ENCODE measurements around the gene DDHD1. TPM values are rescaled to one million over a fixed set of nuclear protein-coding genes. Genes with fewer than 3 reads are reported as not detected.

Gene DDHD1
- total RNA-seq: 10 to 100 TPM; 20.9 to 54.4 TPM
- 10 to 100 TPM; 25.4 to 26.4 TPM for polyA plus RNA-seq (ENCODE audit: insufficient read length in 2 of 2)
- long read RNA-seq, donor 1, full-length matches to known transcripts: 5 of 5 reads
- long read RNA-seq, donor 1, partial matches to known transcripts: 0 of 5 reads
- long read RNA-seq, donor 1, other reads (novel, unspliced or antisense): 0 of 5 reads
- long read RNA-seq, donor 2, partial matches to known transcripts: 0 of 1 reads
- long read RNA-seq, donor 2, other reads (novel, unspliced or antisense): 0 of 1 reads
- long read RNA-seq, donor 3, full-length matches to known transcripts: 4 of 4 reads
- long read RNA-seq, donor 3, partial matches to known transcripts: 0 of 4 reads
- long read RNA-seq, donor 3, other reads (novel, unspliced or antisense): 0 of 4 reads
- long read RNA-seq, donor 4, full-length matches to known transcripts: 2 of 2 reads
- long read RNA-seq, donor 4, partial matches to known transcripts: 0 of 2 reads
- long read RNA-seq, donor 4, other reads (novel, unspliced or antisense): 0 of 2 reads

GRCh38 chr14:53152887-53153701, at the start of gene DDHD1:
Gene DDHD1, minus strand, starts transcription at chr14:53153323. Its CDS starts 225 bp downstream, at chr14:53153098.
- H3K36me3 ChIP-seq (ENCODE audit: control insufficient read depth, insufficient read depth, low read length): no peaks in the 10 kb centered on the region
- no peaks in the 10 kb centered on the region for H3K27me3 ChIP-seq (ENCODE audit: control insufficient read depth, insufficient read depth, low read length)
- WGBS (ENCODE audit: insufficient coverage): 2% methylated on average over 90 of the region's 93 CpGs
- no peaks in the 10 kb centered on the region for H3K9me3 ChIP-seq (ENCODE audit: control insufficient read depth, insufficient read depth, low read length)
- H3K27ac ChIP-seq (ENCODE audit: low read depth, low read length): peak within 1 kb of the TSS; percentile 76
- peaks cover 12% of the 10 kb centered on the region for H3K4me1 ChIP-seq (ENCODE audit: control insufficient read depth, insufficient read depth, low read length)
- peak in 5 of 6 donors; percentile 49 to 94 (median 65) for DNase-seq (ENCODE audit: low read depth in 4 of 6, low spot score in 6 of 6)
- H3K4me3 ChIP-seq (ENCODE audit: low read depth, low read length): peak within 1 kb of the TSS; percentile 84

DNA sequence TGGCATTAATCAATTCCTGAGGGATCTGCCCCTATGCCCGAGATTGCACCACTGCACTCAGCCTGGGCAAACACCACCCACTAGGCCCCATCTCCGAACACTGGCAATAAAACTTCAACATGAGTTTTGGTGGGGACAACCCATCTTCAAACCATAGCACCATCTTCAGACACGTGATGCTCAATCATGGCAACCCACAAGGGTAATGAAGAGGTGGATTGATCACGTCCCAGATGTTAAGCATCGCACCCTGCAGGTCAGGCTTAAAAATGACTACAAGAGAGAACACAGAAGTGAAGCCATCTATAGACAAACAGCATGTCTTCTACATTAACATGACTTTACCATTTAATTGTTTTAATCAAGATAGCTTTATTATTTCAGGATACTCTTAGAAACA, 42.8 kb upstream of the DDHD1 start:
- Histone ChIP-seq H3K27ac (ENCODE audit: low read depth, low read length) (no peak overlapping the region), H3K9me3 (ENCODE audit: control insufficient read depth, insufficient read depth, low read length) (no peaks in the 10 kb centered on the region), H3K4me1 (ENCODE audit: control insufficient read depth, insufficient read depth, low read length) (no peaks in the 10 kb centered on the region), H3K27me3 (ENCODE audit: control insufficient read depth, insufficient read depth, low read length) (no peaks in the 10 kb centered on the region), H3K4me3 (ENCODE audit: low read depth, low read length) (no peak overlapping the region), H3K36me3 (ENCODE audit: control insufficient read depth, insufficient read depth, low read length) (no peaks in the 10 kb centered on the region)
- WGBS (ENCODE audit: insufficient coverage): 88% methylated on average over 5 of the region's 5 CpGs
- no peak for DNase-seq (ENCODE audit: low read depth in 4 of 6, low spot score in 6 of 6)

- Histone ChIP-seq H3K4me1 (ENCODE audit: control insufficient read depth, insufficient read depth, low read length) (no peaks in the 10 kb centered on the region), H3K9me3 (ENCODE audit: control insufficient read depth, insufficient read depth, low read length) (no peaks in the 10 kb centered on the region), H3K36me3 (ENCODE audit: control insufficient read depth, insufficient read depth, low read length) (no peaks in the 10 kb centered on the region), H3K27ac (ENCODE audit: low read depth, low read length) (no peak overlapping the region), H3K4me3 (ENCODE audit: low read depth, low read length) (no peak overlapping the region), H3K27me3 (ENCODE audit: control insufficient read depth, insufficient read depth, low read length) (no peaks in the 10 kb centered on the region)
- DNase-seq (ENCODE audit: low read depth in 4 of 6, low spot score in 6 of 6): peak in 1 of 6 donors; percentile 15
- 83% methylated on average over 3 of the region's 7 CpGs for WGBS (ENCODE audit: insufficient coverage)
These were observed 40.1 kb upstream of the DDHD1 start for GRCh38 chr14:53193193-53193592.

DNA sequence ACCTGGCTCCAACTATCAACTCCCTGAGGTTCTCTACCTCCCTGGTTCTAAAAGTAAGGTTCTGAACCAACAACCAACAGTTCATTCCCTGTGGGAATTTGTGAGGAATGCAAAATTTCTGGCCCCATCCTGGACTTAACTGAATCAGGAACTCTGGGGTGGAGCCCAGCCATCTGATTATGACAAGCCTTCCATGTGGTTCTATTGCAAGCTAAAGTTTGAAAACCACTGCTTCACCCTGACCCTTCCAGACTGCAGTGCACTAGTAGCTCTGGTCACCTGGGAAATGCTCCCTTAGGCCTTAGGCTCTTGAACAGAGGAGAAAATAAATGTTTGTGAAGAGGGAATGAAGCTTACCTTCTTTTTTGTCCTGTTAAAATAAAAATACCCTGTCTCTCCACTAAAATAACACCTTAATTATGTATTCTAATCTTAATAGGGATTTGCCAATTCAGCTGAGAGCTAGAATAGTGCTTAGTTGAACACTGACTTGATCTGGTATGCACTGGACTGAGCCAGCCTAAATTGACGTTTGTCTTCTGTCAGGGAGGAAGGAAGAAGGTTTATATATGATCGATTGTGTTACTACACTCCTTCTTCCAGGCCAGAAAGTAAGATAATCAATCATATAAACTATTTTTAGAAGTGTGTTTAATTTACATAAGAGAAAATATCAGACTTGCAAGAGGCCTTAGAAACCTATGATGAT, 39.1 kb upstream of the DDHD1 start:
- Histone ChIP-seq H3K36me3 (ENCODE audit: control insufficient read depth, insufficient read depth, low read length) (no peaks in the 10 kb centered on the region), H3K27ac (ENCODE audit: low read depth, low read length) (no peak overlapping the region), H3K9me3 (ENCODE audit: control insufficient read depth, insufficient read depth, low read length) (no peaks in the 10 kb centered on the region), H3K27me3 (ENCODE audit: control insufficient read depth, insufficient read depth, low read length) (no peaks in the 10 kb centered on the region), H3K4me1 (ENCODE audit: control insufficient read depth, insufficient read depth, low read length) (no peaks in the 10 kb centered on the region), H3K4me3 (ENCODE audit: low read depth, low read length) (no peak overlapping the region)
- WGBS (ENCODE audit: insufficient coverage): no CpG with 5 or more reads among the region's 2 CpGs
- DNase-seq (ENCODE audit: low read depth in 4 of 6, low spot score in 6 of 6): no peak

DNA sequence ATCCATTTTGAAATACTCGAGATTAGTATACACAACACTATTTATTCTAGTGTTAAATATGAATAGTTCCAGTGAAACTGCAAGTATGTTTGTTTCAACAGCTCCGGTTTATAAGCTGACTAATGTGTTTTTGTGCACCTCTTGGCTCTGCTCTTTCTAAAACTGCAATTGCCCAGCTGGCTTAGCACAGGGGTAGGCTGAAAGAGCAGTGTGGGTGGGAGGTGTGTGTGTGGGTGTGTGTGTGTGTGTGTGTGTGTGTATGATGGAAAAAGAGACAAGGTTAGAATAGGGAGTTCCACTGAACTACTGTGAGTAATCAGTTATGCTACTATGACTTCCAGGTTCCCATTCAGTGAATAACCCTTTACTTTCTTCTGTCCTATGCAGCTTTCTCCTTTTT, 37.8 kb upstream of the DDHD1 start:
- no peaks in the 10 kb centered on the region for H3K9me3 ChIP-seq (ENCODE audit: control insufficient read depth, insufficient read depth, low read length)
- no peak overlapping the region for H3K4me3 ChIP-seq (ENCODE audit: low read depth, low read length)
- H3K36me3 ChIP-seq (ENCODE audit: control insufficient read depth, insufficient read depth, low read length): no peaks in the 10 kb centered on the region
- no peaks in the 10 kb centered on the region for H3K27me3 ChIP-seq (ENCODE audit: control insufficient read depth, insufficient read depth, low read length)
- H3K27ac ChIP-seq (ENCODE audit: low read depth, low read length): no peak overlapping the region
- DNase-seq (ENCODE audit: low read depth in 4 of 6, low spot score in 6 of 6): no peak
- WGBS (ENCODE audit: insufficient coverage): 83% methylated on average over 1 of the region's 2 CpGs
- H3K4me1 ChIP-seq (ENCODE audit: control insufficient read depth, insufficient read depth, low read length): no peaks in the 10 kb centered on the region

- WGBS (ENCODE audit: insufficient coverage): 59% methylated on average over 3 of the region's 5 CpGs
- H3K4me3 ChIP-seq (ENCODE audit: low read depth, low read length): no peak overlapping the region
- no peaks in the 10 kb centered on the region for H3K27me3 ChIP-seq (ENCODE audit: control insufficient read depth, insufficient read depth, low read length)
- H3K4me1 ChIP-seq (ENCODE audit: control insufficient read depth, insufficient read depth, low read length): no peaks in the 10 kb centered on the region
- no peaks in the 10 kb centered on the region for H3K36me3 ChIP-seq (ENCODE audit: control insufficient read depth, insufficient read depth, low read length)
- peak in 1 of 6 donors; percentile 9 for DNase-seq (ENCODE audit: low read depth in 4 of 6, low spot score in 6 of 6)
- no peaks in the 10 kb centered on the region for H3K9me3 ChIP-seq (ENCODE audit: control insufficient read depth, insufficient read depth, low read length)
- H3K27ac ChIP-seq (ENCODE audit: low read depth, low read length): no peak overlapping the region
These were observed 34.9 kb upstream of the DDHD1 start for GRCh38 chr14:53187921-53188463.

DNA sequence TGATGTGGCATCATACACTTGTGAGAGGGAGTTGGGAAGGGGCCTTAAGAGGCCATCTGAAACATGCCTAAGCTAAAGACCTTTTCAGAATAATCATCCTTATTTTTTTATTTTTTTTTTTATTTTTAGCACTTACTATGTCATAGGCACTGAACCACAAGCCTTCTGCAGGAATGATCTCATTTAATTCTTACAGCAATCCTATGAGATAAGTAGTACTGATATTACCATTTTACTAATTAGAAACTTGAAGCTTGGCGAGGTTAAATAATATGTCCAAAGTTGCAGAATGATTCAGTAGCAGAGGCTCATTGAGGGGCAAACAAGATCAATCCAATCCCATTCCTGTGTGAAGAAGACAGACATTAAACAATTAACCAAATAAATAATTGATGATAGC, 33.4 kb upstream of the DDHD1 start:
- DNase-seq (ENCODE audit: low read depth in 4 of 6, low spot score in 6 of 6): no peak
- WGBS (ENCODE audit: insufficient coverage): no CpG with 5 or more reads among the region's 1 CpG

DNA sequence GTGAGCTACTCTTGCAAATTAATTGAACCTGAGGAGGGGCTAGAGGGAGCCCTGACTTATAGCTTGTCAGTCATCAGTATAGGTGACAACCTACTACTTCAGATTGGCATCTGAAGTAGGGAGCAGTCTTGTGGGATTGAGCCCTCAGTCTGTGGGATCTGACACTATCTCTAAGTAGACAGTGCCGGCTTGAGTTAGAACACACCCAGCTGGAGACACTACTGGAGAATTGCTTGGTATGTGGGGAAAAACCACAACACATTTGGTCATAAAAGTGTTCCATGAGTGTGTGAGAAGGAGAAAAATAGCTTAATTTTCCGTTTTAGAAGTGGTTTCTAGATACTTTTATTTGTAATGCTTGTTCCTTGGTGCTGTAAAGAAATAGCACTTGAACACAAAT, 30.5 kb upstream of the DDHD1 start:
- no peak overlapping the region for H3K27ac ChIP-seq (ENCODE audit: low read depth, low read length)
- no peaks in the 10 kb centered on the region for H3K36me3 ChIP-seq (ENCODE audit: control insufficient read depth, insufficient read depth, low read length)
- no peaks in the 10 kb centered on the region for H3K4me1 ChIP-seq (ENCODE audit: control insufficient read depth, insufficient read depth, low read length)
- no peak for DNase-seq (ENCODE audit: low read depth in 4 of 6, low spot score in 6 of 6)
- WGBS (ENCODE audit: insufficient coverage): 100% methylated on average over 1 of the region's 2 CpGs
- no peak overlapping the region for H3K4me3 ChIP-seq (ENCODE audit: low read depth, low read length)
- H3K27me3 ChIP-seq (ENCODE audit: control insufficient read depth, insufficient read depth, low read length): no peaks in the 10 kb centered on the region
- H3K9me3 ChIP-seq (ENCODE audit: control insufficient read depth, insufficient read depth, low read length): no peaks in the 10 kb centered on the region

More for the DNA sequence above, 33.4 kb upstream of the DDHD1 start:
- H3K4me1 ChIP-seq (ENCODE audit: control insufficient read depth, insufficient read depth, low read length): no peaks in the 10 kb centered on the region
- no peak overlapping the region for H3K27ac ChIP-seq (ENCODE audit: low read depth, low read length)
- H3K36me3 ChIP-seq (ENCODE audit: control insufficient read depth, insufficient read depth, low read length): no peaks in the 10 kb centered on the region
- no peak overlapping the region for H3K4me3 ChIP-seq (ENCODE audit: low read depth, low read length)
- no peaks in the 10 kb centered on the region for H3K27me3 ChIP-seq (ENCODE audit: control insufficient read depth, insufficient read depth, low read length)
- no peaks in the 10 kb centered on the region for H3K9me3 ChIP-seq (ENCODE audit: control insufficient read depth, insufficient read depth, low read length)

- Histone ChIP-seq H3K27ac (ENCODE audit: low read depth, low read length) (no peak overlapping the region), H3K36me3 (ENCODE audit: control insufficient read depth, insufficient read depth, low read length) (no peaks in the 10 kb centered on the region), H3K4me1 (ENCODE audit: control insufficient read depth, insufficient read depth, low read length) (no peaks in the 10 kb centered on the region), H3K9me3 (ENCODE audit: control insufficient read depth, insufficient read depth, low read length) (no peaks in the 10 kb centered on the region), H3K4me3 (ENCODE audit: low read depth, low read length) (no peak overlapping the region), H3K27me3 (ENCODE audit: control insufficient read depth, insufficient read depth, low read length) (no peaks in the 10 kb centered on the region)
- DNase-seq (ENCODE audit: low read depth in 4 of 6, low spot score in 6 of 6): no peak
- no CpG with 5 or more reads among the region's 2 CpGs for WGBS (ENCODE audit: insufficient coverage)
These were observed 29.9 kb upstream of the DDHD1 start for GRCh38 chr14:53183056-53183455.
